Measurements from ENCODE around the gene CYTH2.

- TF ChIP-seq POLR2AphosphoS5 (IDR thresholded peaks at IDR 0.05; ENCODE audit: low read depth, low read length) (no peak; the same call in 1 of the 2 replicates), TAF1 (IDR thresholded peaks at IDR 0.05; ENCODE audit: low read depth, low read length) (no peak), POLR2A (IDR thresholded peaks at IDR 0.05; ENCODE audit: low read depth, low read length) (no peak), SPI1 (IDR thresholded peaks at IDR 0.05; ENCODE audit: low read depth, low read length) (no peak), PAX5 (IDR thresholded peaks at IDR 0.05; ENCODE audit: insufficient read depth, low read length, severe bottlenecking) (no peak), POU2F2 (IDR thresholded peaks at IDR 0.05; ENCODE audit: low read depth, low read length) (no peak)
Observed at GRCh38 chr19:48474084-48474592, 5.0 kb downstream of the CYTH2 start.
